NK-92 (cell line): Measurements from ENCODE around the gene NFE2L1.
"Not testable (repeated sequence)": the region's sequence is repeated elsewhere in the genome, so short reads cannot be mapped to it uniquely, and the experiment has no call there.

ENCODE experiments used
- DNase-seq: peaks from one replicate; lab custom pipeline; 2025; ENCODE audit not compliant: unreplicated experiment; lab: John Stamatoyannopoulos, UW

The NFE2L1 gene

GRCh38 chr17:48047741-48048383 is at the start of gene NFE2L1:
Gene NFE2L1 (plus strand): TSS chr17:48048359. CDS start chr17:48051119, 2,760 bp downstream.
- peak; percentile 94 for DNase-seq

GRCh38 chr17:47999582-47999981 is 48.6 kb upstream of the NFE2L1 start:
- no peak for DNase-seq

- DNase-seq: no peak
Measured at GRCh38 chr17:48001197-48001596, 47.0 kb upstream of the NFE2L1 start.

- not testable (repeated sequence) for DNase-seq
Measured at GRCh38 chr17:48001657-48002056, 46.5 kb upstream of the NFE2L1 start.

GRCh38 chr17:48002266-48002915 is 45.8 kb upstream of the NFE2L1 start:
- DNase-seq: no peak

- DNase-seq: no peak
Measured at GRCh38 chr17:48002916-48003416, 45.2 kb upstream of the NFE2L1 start.

GRCh38 chr17:48003417-48004151 is 44.6 kb upstream of the NFE2L1 start:
- DNase-seq: no peak

- DNase-seq: no peak
Measured at GRCh38 chr17:48004983-48005382, 43.2 kb upstream of the NFE2L1 start.

GRCh38 chr17:48006936-48007709 is 41.0 kb upstream of the NFE2L1 start:
- DNase-seq: no peak

GRCh38 chr17:48010193-48010592 is 38.0 kb upstream of the NFE2L1 start:
- no peak for DNase-seq

- DNase-seq: no peak
Measured at GRCh38 chr17:48011405-48012150, 36.6 kb upstream of the NFE2L1 start.

GRCh38 chr17:48012151-48012520 is 36.0 kb upstream of the NFE2L1 start:
- no peak for DNase-seq

GRCh38 chr17:48012654-48013053 is 35.5 kb upstream of the NFE2L1 start:
- DNase-seq: no peak

- no peak for DNase-seq
Measured at GRCh38 chr17:48013876-48014594, 34.1 kb upstream of the NFE2L1 start.

- DNase-seq: no peak
Measured at GRCh38 chr17:48014595-48015111, 33.5 kb upstream of the NFE2L1 start.

- DNase-seq: no peak
Measured at GRCh38 chr17:48016112-48016511, 32.0 kb upstream of the NFE2L1 start.

- not testable (repeated sequence) for DNase-seq
Measured at GRCh38 chr17:48017817-48018158, 30.4 kb upstream of the NFE2L1 start.

GRCh38 chr17:48021934-48022333 is 26.2 kb upstream of the NFE2L1 start:
- DNase-seq: no peak

- no peak for DNase-seq
Measured at GRCh38 chr17:48022901-48023300, 25.3 kb upstream of the NFE2L1 start.
